NB4 (cell line): ENCODE results near the gene HCFC1.
A peak's percentile ranks its signal among the peaks of the same experiment; 100 is the strongest.

Experiments
- DNase-seq: peaks from one replicate; pipeline ENCODE4 v3.0.0; 2010; ENCODE audit warnings: low read depth
- H3K4me3 ChIP-seq: one replicate; pipeline ENCODE4 v1.5.1; 2011; ENCODE audit warnings: mild to moderate bottlenecking, low read depth, low read length, moderate library complexity
- MYC ChIP-seq: IDR thresholded peaks from 2 replicates; pipeline ENCODE4 v1.6.1; 2011; ENCODE audit warnings: low read depth, low read length
- POLR2A ChIP-seq: IDR thresholded peaks from 2 replicates; pipeline ENCODE4 v1.6.1; 2011; ENCODE audit warnings: mild to moderate bottlenecking; ENCODE audit not compliant: insufficient read length; ENCODE audit errors: extremely low read depth
- TF ChIP-seq, protein P1 (sequence below): IDR thresholded peaks from one replicate; pipeline ENCODE4 v1.5.1; 2012; ENCODE audit warnings: low read depth, low read length
- TF ChIP-seq, protein P2 (sequence below): IDR thresholded peaks from 2 replicates; pipeline ENCODE4 v1.6.1; 2011; ENCODE audit warnings: low read depth, low read length

HCFC1 gene

GRCh38 chrX:154014429-154015380 is 43.1 kb upstream of the HCFC1 start:
- H3K4me3 ChIP-seq: no peak overlapping the region
- DNase-seq: no peak
- TF ChIP-seq, protein P1, sequence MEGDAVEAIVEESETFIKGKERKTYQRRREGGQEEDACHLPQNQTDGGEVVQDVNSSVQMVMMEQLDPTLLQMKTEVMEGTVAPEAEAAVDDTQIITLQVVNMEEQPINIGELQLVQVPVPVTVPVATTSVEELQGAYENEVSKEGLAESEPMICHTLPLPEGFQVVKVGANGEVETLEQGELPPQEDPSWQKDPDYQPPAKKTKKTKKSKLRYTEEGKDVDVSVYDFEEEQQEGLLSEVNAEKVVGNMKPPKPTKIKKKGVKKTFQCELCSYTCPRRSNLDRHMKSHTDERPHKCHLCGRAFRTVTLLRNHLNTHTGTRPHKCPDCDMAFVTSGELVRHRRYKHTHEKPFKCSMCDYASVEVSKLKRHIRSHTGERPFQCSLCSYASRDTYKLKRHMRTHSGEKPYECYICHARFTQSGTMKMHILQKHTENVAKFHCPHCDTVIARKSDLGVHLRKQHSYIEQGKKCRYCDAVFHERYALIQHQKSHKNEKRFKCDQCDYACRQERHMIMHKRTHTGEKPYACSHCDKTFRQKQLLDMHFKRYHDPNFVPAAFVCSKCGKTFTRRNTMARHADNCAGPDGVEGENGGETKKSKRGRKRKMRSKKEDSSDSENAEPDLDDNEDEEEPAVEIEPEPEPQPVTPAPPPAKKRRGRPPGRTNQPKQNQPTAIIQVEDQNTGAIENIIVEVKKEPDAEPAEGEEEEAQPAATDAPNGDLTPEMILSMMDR: no peak
- TF ChIP-seq MYC (no peak), POLR2A (no peak)
- TF ChIP-seq, protein P2, sequence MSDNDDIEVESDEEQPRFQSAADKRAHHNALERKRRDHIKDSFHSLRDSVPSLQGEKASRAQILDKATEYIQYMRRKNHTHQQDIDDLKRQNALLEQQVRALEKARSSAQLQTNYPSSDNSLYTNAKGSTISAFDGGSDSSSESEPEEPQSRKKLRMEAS: no peak

DNA sequence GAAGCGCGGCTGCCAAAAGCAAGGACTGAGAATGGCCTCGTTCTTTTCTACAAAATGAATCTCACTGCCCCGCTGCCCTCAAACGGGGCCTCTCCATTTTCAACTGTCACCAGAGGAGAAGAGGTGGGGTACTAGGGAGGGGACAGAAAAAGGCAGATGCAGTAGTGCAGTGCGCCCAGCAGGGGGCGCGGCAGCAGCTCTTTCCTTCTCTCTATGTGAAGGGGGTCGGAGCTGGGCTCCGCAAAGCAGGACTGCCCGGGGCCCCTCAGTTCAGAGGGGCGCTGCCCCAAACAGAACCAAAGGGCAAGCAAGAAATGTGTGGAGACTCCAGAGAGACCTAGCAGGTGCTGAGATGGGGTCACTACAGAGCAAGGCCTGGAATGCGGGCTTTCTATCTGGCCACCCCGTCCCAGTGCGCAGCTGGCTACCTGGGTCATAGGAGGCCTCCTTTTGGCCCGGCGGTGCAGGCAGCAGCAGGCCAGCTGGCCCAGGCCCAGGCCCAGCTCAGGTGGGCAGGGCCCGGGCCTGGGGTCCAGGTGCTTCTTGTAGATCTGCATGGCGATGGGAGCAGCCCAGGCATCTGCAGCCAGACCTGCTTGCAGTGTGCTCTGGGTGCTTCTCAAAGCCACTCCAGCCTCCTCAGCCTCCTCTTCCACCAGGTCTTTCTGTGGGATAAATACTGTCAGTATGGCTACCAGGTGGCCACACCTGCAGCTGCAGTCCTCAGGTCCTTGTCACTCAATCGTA is 42.2 kb upstream of the HCFC1 start:
- peak; percentile 61 for DNase-seq
- no peak overlapping the region for H3K4me3 ChIP-seq
- TF ChIP-seq, protein P1: peak; percentile 76
- no peak for TF ChIP-seq MYC

DNA sequence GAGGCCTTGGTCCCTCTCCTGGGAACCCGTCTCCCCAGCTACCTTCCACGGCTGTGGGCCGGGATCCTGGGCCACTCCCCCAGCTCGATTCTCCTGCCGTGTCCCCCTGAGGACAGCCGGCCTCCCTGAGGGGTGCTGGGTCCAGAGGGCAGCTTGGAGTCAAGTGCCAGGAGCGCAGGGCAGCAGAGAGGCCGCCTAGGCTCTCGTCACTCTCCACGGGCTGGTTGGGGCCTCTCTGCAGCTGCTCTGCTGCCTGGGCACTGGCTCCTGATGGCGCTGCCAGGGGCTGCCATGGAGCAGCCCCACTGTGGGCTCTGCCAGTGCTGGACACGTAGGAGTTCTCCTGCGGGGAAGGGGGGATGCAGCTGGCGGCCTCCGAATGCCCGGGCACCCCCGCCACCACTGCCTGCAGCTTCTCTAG is 41.4 kb upstream of the HCFC1 start:
- TF ChIP-seq POLR2A: no peak
- no peak for TF ChIP-seq MYC
- TF ChIP-seq, protein P1: no peak
- TF ChIP-seq, protein P2: no peak
- H3K4me3 ChIP-seq: no peak overlapping the region
- DNase-seq: no peak

GRCh38 chrX:154012336-154012991 is 40.8 kb upstream of the HCFC1 start:
- TF ChIP-seq POLR2A: no peak
- TF ChIP-seq, protein P1: no peak
- TF ChIP-seq, protein P2: no peak
- TF ChIP-seq MYC: no peak
- H3K4me3 ChIP-seq: no peak overlapping the region
- no peak for DNase-seq

GRCh38 chrX:154011376-154012335 is 40.0 kb upstream of the HCFC1 start:
- no peak for DNase-seq
- TF ChIP-seq, protein P1: no peak
- TF ChIP-seq, protein P2: no peak
- TF ChIP-seq POLR2A (no peak), MYC (no peak)
- H3K4me3 ChIP-seq: no peak overlapping the region
